HepG2 (cell line): Measurements from ENCODE around the gene AP3B2.
"Not testable (repeated sequence)": the region's sequence is repeated elsewhere in the genome, so short reads cannot be mapped to it uniquely, and the experiment has no call there.

ENCODE experiments used
- ATF1 ChIP-seq: IDR thresholded peaks from 2 replicates; pipeline ENCODE4 v1.6.1; 2016; ENCODE audit warnings: mild to moderate bottlenecking, control low read depth
- CC2D1A ChIP-seq: sonication (generic); formaldehyde crosslinking; IDR thresholded peaks from 2 replicates; pipeline ENCODE4 v1.8.1; 2023; ENCODE audit warnings: mild to moderate bottlenecking, missing genetic modification reagents
- DMAP1 ChIP-seq: IDR thresholded peaks from 2 replicates; pipeline ENCODE4 v1.6.1; 2016
- GABPA ChIP-seq, 2 experiments: IDR thresholded peaks; 2 replicates each; pipeline ENCODE4 v1.6.1; 2011 to 2016; ENCODE audit warnings: low read depth in 2 of 2, low read length in 1 of 2, missing biosample characterization in 1 of 2, missing genetic modification characterization in 1 of 2
- MBD4 ChIP-seq: IDR thresholded peaks from 2 replicates; pipeline ENCODE4 v1.6.1; 2012; ENCODE audit warnings: low read length, inconsistent platforms, borderline replicate concordance
- POLR2A ChIP-seq, 2 experiments: IDR thresholded peaks; 2 replicates each; pipeline ENCODE4 v1.6.1; 2011; ENCODE audit warnings: low read depth in 2 of 2, low read length in 2 of 2, mild to moderate bottlenecking in 1 of 2, moderate library complexity in 1 of 2; ENCODE audit not compliant: insufficient read depth in 1 of 2
- POLR2G ChIP-seq: fragments of 200-400 bp; formaldehyde crosslinking; IDR thresholded peaks from 2 replicates; pipeline ENCODE4 v1.6.1; 2018; ENCODE audit warnings: mild to moderate bottlenecking, low read depth, low read length, moderate library complexity
- STAG1 ChIP-seq: sonication (generic); formaldehyde crosslinking; IDR thresholded peaks from 2 replicates; pipeline ENCODE4 v1.4.0; 2020; ENCODE audit warnings: missing genetic modification reagents
- ZNF709 ChIP-seq: sonication (generic); formaldehyde crosslinking; IDR thresholded peaks from 2 replicates; pipeline ENCODE4 v1.5.0; 2020; ENCODE audit warnings: mild to moderate bottlenecking, missing genetic modification reagents

- not testable (repeated sequence) for TF ChIP-seq POLR2G; GABPA (IDR thresholded peaks at IDR 0.05; ENCODE audit: low read depth, low read length); GABPA (CRISPR knock-in tag; IDR thresholded peaks at IDR 0.05; ENCODE audit: low read depth); CC2D1A (CRISPR knock-in tag); ZNF709 (CRISPR knock-in tag); STAG1 (CRISPR knock-in tag); MBD4; DMAP1 (CRISPR knock-in tag); ATF1 (CRISPR knock-in tag); POLR2A (IDR thresholded peaks at IDR 0.05; ENCODE audit: insufficient read depth in 1 of 2, low read depth in 2 of 2, low read length in 2 of 2)
These were observed 64.5 kb downstream of the AP3B2 start for GRCh38 chr15:82644967-82645852.
